ENCODE measurements around the gene CHD5.

Gene CHD5

DNA sequence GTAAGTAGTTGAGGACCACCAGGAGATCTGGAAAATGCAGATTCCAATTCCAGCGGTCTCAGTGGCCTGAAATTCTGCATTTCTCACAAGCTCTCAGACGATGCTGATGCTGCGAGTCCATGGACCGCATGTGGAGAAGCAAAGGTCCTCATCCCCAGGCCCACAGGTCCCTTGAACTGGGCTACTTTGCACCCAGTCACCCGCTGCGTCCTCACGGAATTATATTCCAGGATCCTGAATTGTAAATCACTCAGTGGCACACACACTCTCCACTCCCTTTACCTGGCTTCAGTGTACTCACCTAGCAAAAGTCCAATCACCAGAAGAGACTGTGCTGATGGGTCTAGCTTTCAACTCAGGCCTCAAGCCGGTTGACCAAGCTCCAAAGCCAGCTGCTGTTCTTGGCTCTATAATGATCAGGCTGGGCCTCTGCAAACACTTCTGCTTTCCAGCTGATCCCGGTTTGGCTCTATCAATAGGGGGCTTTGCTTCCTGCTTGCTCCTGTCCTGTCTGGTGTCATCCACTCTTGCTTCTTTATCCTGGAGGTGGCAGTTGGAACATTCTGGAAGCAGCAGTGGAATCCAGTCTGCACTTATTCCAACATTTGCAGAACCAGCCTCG is 20.2 kb upstream of the CHD5 start:
- peak; percentile 54 for DNase-seq (ENCODE audit: low read depth)

DNA sequence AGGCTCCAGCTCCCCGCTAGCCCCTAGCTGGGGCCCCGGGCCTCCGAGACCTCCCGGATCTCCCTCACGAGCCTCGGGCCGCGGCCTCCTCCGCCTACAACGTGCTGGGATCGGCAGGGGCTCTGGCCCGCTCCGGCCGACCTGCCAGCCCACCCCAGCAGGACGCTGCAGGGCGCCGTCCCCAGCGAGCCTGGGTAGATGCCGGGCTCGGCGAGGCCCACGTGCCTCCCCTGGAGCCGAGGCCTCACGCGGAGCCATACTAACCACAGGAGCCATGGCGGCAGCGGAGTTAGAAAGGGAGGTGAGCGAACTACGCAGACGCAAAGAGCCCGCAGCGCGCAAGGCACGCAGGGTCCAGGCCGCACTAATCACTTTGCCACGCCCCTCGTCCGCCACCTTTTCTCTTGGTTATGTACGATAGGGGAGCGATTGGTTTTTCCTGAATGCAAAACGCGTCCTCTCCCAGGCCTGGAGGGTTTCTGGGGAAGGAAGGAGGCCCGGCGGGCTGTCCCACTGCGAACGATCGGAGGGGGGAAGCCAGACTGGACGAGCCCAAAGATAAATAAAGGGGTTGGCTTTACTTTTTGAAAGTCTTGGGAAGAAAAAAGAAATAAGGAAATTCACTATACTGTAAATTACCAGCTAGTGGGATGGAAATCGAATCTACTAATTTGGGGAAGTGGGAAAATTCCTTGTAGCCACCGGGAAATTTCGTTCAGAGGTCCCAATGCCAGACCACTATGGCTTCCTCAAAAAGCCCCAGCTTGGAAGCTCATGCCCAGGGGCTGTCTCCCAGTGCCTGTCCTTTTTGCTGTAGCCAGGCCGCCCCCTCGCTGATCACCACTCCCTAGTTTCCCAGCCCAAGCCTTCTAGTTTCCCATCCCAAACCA is 19.4 kb upstream of the CHD5 start, which contains the start of gene RPL22:
Gene RPL22, minus strand, starts transcription at position 298 of the 890 bp plus-strand sequence. Its CDS starts 22 bp downstream, at position 276.
- DNase-seq (ENCODE audit: low read depth): peak; percentile 100

DNA sequence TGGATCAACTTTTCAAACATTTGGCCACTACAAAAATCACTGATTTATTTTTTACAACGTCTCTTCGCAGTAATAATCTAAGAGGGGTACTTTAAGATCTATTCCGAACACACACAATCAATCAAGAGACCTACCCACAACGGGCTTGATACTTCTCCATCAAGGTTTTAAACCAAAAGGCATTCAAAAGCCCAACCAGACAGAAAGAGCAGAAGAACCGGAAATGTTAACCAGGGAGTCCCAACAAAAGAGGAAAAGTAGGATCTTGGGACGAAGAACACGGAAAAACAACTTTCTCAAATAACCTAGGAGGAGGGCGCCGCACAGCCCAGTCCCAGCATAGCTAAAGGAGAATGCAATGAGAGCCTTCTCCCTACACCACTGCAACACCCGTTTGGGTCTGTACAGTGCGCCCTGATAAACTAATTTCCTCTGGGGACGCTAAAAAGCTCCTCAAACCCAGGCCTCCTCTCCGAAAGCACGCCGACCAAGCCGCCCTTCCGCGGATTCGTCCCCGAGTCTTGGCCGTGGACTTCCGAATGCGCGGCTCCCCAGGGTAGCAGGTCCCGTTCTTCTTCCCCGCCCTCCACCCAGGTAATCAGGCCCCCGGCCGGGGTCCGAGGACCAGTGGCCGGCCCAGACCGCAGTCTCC is 18.7 kb upstream of the CHD5 start:
- DNase-seq (ENCODE audit: low read depth): no peak

DNA sequence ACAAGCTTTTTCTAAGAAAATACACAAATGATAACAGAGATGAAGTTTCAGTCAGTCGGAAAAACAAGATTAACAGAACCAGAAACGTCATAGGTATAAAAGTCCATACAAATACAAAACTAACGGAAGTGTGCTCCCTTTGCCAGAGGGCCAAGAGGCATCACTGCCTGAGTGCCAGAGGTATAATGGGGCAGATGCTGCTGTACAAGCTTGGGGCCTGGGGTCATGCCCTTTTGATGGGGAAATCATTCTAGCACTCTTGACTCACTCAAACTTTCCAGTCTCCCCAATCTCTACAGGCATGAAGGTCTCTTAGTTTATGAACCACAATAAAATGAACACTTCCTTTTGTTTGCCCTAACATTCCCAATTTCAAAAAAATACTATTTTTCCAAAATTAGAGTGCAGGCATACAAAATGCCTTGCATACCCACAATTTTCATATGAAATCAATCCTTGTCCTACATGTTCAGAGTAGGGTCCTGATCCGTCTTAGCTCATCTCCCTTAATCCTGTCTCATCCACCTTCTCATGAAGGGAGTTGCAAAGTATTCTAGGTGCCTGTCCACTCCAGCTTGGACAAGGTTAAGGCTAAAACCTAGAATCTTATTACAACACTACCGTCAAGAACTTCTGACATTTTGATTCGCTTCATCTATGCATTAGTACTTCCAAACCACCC is 17.8 kb upstream of the CHD5 start:
- DNase-seq (ENCODE audit: low read depth): no peak

DNA sequence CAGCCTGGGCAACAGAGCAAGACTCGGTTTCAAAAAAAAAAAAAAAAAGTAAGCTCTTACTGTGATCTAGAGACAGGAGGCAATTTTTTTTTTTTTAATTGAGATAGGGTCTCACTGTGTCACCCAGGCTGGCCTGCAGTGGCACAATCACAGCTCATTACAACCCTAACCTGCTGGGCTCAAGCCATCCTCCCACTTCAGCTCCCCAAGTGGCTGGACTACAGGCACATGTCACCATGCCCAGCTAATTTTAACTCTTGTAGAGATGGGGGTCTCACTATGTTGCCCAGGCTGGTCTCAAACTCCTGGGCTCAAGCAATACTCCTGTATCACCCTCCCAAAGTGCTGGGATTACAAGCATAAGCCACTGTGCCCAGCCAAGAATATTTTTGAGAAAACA is 11.8 kb upstream of the CHD5 start:
- no peak for DNase-seq (ENCODE audit: low read depth)

DNA sequence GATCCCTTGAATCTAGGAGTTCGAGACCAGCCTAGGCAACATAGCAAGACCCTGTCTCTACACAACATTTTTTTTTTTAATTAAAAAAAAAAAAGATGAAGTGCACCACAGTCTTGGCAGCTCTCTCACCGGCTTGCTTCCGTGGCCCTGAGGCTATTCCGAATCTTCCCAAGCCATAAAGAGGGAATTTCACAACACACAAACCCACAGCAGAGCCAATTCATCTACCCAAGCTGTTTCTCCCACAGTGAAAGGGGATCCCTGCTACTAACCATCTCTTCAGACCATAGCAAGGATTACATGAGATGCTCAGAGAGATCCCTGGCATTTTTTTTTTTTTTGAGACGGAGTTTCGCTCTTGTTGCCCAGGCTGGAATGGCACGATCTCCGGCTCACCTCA is 8.3 kb upstream of the CHD5 start:
- DNase-seq (ENCODE audit: low read depth): no peak

DNA sequence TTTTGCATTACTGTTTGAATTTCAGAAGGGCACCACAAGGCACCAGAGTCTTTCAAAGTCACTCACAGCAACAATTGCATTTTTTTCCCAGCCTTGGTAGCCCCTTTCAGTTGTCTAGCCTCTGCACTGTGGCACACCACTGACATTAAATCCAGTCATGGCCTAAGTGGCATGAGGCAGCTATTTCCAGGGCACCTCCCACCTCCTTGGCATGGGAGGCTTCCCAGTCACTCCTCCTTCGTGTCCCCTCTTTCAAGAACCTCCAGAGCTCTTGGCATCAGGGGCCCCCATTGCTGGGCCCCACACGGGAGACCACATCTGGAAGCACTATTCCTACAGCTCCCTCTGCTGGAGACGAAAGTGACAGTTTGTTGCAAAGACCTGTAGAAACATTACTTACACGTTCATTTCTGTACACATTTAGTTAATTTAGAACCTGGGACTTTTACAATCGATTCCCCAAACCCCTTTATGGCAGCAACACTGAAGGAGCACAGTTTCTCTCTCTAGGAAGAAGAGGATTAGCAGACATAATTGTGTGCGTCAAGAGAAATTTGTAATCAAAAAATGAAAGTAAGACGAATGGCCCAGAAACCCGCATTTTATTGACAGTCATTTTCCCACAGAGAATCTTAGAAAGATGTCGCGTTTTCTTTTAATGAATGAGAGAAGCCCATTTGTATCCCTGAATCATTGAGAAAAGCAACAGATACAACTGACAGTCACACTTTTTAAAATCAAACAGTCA is 5.7 kb upstream of the CHD5 start:
- no peak for DNase-seq (ENCODE audit: low read depth)

DNA sequence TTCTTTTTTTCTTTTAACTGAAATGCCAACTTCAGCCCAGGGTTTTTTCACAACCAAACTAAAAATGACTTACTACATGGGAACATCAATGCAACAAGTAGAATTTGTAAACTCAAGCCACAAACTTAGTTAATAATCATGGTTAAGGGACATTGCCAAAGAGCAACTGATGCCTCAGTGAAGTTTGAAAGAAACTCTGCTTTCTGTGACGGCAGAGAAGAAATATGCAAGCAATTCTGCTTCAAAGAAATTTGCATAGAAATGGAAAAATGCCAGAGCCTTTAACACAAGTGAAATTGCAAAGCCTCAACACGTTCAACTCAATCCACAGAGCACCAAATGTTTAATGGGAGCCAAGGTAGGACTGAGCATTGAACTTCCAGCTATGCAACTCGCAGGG is 5.0 kb upstream of the CHD5 start:
- no peak for DNase-seq (ENCODE audit: low read depth)

DNA sequence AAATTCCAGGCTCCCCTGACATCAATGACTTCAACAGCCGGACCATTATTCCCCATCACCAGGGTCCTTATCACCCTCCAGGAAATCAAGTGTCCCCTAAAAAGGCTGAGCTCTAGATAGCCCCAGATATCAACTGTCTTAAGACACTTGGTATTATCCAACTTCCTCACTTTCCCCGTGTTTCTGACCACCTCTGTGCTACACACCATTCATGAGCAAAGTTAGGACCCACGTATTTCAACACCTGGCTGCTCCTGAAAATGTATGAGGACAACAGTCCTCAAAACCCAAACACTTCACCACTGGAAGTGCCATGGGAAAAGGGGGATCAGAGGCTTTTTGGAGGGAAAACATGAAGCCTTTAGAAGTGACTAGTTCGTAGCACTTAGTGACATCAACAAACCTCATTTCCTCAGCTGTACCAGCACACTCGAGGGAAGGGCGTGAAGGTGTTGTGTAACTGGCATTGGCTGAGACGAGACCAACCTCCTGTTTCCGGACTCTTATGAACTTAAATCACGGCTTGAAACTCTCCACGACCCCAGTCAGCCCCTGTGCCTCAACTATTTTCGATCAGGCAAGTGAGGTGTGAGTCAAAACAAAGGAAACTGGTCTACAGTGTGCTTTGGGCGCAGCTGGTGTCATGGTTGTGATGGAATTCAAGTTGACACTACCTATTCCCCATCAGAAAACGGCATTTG is 4.1 kb upstream of the CHD5 start:
- no peak for DNase-seq (ENCODE audit: low read depth)

DNA sequence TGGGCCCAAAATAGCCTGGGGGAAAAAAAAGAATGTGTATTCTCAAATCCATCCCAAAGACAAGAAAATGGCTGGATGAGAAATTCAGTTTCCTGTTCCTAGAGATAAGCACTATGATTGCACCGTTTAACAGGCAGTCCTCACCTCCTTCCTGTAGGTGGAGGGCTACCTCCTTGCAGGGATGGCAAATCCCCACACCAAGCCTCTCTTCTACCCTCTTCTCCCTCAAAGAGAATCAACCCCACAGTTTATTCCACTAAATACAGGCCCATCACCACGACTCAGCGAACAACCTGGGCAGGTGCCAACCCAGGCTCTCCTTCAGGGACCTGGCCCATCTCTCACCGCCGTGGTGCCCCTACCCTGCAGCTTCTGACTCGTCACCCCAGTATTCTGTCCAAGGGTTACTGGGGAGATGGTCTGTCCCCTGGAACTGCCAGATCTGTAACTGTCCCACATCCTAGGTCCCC is 3.4 kb upstream of the CHD5 start:
- DNase-seq (ENCODE audit: low read depth): no peak

DNA sequence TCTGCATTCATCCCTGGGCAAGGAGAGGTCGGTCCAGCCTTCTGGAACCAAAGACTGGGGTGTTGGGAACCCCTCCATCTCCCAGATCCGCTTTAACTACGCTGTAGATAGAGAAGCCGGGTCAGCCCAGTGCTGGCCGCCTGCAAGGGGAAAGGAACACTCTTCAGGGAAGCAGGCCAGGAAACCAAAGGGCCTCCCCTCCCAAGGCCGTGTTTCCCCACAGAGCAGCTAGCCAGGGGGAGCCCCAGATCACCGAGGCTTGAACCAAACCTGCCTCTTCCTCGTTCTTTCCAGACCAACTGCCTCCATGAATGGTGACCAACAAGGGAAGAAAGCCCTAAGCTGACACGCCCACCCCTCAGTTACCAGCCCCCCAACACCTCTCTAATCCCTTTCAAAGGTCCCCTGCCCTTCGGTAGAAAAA is 1.2 kb upstream of the CHD5 start:
- DNase-seq (ENCODE audit: low read depth): no peak

DNA sequence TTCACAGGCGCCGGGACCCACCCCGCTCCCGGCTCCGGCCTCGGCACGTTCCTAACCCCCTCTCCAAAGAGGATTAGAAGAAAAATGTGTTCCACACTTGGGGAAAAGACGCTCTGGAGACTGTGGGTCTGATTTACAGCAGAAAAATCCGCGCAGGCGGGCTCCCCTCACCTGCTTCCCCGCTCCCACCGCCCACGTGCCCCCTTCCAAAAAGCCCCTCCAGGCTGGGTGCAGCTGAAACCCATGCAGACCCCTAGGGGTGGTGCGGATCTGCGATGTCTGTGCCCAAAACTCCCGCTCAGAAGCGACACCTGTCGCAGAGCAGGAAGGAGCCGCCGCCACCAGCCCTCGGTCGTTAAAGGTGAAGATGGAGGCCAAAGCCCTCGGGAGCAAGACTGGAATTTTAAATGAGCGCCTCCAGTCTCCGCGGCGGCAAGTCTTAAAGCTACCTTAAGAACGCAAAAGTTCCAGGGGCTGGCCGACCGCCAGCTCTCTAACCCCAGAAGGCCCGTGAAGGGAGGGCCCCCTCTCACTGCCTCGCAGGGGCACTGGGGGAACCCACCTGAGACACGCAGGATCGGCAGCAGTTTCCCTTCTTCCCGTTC is 688 bp upstream of the CHD5 start:
- DNase-seq (ENCODE audit: low read depth): no peak

DNA sequence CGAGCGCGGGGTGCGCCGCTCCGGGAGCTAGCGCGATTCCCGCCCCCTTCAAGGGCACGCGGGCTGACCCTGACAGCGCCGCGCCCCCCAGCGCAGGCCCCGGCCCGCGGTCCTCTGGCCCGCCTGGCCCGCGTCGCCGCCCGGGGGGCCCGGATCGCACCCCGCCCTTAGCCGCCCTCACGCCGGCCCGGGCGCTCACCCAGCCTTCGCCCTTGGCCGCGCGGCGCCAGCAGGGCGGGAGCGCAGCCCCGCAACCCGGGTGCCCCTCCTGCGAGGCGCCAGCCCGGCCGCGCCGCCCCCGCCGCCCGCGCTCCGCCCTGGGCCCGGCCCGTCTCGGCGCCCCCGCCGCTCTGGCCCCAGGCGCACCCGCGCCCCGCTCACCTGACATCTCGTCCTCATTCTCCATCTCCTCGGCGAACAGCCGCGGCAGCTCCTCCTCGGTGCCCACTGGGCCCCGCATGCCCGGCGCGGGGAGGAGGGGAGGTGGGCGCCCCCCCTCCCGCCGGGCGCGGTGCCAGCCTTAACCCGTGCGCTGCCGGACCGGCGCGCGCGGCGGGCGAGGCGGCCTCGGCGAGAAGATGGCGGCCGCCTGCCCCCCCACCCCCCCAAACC is 451 bp downstream of the CHD5 start:
- no peak for DNase-seq (ENCODE audit: low read depth)

DNA sequence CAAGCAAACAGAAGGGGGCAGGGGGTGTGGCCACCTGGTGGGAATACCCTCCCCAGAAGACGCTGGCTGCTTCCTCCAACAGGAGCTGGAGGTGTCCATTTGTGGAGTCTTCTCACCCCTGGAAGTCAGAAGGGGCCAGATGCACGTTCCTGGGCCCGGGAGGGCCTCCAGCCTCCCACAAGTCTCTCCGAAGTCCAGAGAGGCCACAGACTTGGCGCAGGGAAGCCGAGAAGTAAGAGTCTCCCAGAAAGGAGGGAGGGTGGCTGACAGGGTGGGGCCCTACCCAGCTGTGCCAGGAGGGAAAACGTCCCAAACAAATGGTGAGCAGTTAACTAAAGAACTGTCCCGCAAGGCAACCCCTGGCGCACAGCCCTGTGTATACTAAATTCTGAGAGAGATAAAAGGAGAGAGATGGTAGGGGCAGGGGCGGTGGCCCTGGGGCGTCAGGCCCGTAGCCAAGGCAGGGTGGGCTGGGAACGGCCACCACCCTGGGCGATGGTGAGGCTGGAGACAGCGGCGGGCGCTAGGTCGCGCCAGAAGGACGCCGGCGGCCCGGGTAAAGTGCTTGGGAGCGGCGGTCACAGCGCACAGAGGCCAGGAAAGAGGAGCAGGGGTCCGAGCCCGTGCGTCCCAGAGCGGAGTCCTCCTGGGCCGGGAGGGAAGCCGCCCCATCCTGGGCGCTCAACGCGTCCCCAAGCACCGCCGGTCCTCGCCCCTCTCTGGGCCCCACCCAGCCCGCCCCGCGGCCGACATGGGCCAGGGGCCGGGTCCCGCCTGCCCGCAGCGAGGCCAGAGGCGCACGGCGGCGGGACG is 1.2 kb downstream of the CHD5 start:
- DNase-seq (ENCODE audit: low read depth): no peak

DNA sequence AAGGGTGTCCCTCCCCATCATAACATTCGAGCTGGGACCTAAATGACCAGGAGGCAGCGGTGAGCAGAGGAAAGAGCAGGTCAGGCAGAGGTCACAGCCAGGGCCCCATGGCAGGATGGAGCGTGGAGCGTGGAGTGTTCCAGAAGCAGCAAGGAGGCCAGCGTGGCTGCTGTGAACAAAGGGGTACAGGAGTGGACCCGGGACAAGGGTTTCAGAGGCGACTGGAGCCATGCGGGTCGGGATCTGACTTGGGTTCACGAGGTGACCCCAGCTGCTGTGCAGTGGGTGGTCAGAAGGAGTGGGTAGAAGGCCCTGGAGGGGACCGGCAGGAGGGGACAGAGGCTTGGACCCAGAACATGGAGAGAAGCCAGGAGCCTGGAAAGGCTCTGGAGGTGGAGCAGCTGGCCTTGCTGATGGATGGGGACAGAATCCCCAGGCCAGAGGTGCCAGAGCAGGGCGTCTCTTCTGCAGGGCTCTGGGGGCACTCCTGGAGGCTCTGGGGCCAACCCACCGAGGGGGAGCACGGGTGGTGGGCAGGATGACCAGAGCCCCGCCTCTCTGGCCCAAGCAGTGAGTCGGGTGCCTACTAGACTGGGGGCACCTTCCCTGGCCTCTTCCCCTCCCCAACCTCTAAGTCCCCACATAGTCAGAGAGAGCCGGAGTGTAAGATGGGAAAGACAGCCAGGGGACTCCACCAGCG is 2.3 kb downstream of the CHD5 start:
- DNase-seq (ENCODE audit: low read depth): no peak

DNA sequence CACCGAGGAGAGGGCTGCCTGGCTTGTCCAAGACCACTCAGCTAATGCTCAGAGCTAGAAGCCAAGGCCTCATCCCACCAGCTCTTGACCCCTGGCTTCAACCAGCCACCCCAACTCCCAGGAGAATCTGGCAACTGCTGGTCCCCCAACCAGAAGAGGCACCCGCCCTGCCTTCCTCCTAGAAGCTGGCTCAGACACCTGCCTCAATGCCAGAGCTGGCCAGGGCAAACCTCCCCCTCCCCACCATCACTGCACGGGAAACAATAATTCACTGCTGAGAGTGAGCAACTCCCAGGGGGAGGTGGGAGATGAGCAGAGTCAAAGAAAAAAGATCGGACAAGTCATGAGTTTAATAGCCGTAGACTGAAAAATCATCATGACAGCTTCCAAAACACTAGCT is 3.3 kb downstream of the CHD5 start:
- DNase-seq (ENCODE audit: low read depth): no peak

DNA sequence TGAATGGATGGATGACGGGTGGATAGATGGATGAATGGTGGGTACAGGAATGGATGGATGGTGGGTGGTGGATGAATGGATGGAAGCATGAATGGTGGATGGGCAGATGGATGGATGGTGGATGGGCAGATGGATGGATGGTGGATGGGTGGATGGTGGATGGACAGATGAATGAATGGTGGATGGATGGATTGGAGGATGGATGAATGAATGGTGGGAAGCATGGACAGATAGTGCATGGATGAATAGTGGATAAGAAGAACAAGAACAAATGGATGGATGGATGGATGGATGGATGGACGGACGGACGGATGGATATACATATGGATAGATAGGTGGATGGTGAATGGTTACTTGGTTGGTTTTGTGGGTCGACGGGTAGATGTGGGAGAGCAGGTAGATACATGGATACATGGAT is 4.7 kb downstream of the CHD5 start:
- no peak for DNase-seq (ENCODE audit: low read depth)

DNA sequence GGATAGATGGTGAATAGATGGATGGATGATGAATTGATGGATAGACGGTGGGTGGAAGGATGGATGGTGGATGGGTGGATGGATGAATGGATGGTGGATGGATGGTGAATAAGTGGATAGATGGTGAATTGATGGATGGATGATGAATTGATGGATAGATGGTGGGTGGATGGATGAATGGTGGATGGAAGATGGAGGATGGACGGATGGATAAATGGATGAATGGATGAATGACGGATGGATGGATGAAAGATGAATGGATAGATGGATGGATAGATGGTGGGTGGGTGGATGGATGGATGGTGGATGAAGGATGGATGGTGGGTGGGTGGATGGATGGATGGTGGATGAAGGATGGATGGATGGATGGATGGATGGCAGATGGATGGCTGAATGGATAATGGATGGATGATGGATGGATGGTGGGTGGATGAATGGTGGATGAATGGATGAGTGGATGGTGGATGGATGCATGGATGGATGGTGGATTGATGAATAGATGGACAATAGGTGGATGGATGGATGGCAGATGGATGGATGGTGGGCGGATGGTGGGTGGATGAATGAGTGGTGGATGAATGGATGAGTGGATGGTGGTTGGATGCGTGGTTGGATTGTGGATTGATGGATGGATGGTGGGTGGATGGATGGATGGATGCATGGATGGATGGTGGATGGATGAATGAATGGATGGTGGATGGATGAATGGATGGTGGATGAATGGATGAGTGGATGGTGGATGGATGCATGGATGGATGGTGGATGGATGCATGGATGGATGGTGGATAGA is 5.3 kb downstream of the CHD5 start:
- no peak for DNase-seq (ENCODE audit: low read depth)

Data from CMK (cell line).